ENCODE results near the gene GIMAP2.

Gene GIMAP2

GRCh38 chr7:150734254-150734653, 48.7 kb downstream of the GIMAP2 start:
- no peak for DNase-seq

DNA sequence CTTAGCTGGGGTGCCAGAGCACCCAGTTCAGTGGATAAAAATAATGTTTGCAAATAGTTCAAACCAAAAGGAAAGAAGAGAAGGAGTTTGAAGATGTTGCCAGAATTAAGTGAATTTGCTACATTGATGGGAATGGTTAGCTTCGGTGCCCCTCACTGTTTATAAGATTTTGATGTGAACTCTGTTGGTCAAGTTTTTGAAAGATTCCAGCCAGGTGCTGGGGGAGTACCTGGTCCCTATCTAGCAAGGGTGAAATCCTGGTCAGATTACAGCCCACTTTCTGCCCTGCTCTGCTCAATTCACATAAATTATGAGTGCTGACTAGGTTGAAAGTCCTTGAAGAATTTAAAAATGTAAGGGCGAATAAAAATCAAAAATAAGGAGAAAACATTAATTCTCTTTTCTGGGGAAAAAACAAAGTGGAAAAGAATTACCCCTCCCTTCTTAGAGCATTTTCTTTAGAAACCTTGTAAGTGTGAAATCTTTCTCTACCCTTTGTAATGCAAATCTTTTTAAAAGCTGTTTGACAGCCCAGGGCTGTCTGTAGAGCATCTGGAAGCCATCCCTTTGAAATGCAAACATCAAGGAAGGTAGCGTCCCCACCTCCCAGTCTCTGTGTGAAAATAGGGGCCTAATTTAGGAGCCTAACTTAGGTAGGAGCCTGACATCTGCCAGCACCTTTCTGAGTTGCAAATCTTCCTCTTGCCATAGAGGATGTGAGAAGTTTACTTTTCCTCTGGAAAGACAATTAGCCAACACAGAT, 50.3 kb downstream of the GIMAP2 start:
- no peak for DNase-seq

- no peak for DNase-seq
Measured at GRCh38 chr7:150736864-150737263, 51.4 kb downstream of the GIMAP2 start.

DNA sequence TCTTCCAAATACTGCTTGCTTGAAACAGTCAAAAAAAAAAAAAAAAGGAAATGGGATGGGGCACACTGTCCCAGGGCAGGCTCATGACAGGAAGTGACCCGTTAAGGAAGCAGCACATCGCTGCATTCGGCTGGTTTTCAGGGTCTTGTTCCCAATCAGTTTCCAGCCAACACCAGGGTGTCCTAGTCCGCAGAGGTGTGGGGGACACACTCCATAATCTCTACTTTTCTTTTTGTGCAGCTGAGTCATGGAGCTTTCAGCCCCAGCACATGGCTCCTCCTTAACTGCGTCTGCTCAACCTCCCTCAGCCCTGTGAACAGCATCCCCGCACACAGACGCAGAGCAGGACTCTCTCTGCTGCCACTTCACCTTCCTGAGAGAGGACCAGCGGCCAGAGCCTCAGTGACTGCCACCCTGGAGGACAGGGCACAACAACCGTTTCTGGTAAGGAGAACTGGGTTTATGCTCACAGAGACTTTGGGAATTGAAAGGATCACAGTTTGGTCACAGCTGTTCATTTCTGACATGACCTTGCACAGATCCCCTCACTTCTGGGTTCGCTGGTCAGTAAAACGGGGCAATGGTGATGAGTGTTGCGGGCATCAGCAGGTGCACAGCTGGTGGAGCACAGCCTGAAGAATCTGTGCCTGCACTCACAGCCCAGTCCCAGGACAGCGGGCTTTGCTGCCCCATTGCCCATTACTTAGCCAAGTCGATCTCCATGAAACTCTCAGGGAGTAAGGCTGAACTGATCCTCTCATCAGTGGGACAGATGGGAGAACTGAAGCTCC, 52.0 kb downstream of the GIMAP2 start, which contains the start of gene GIMAP5:
Gene GIMAP5, plus strand, starts transcription at position 154 of the 791 bp plus-strand sequence. CDS start 3,467 bp downstream, outside the sequence.
- peak; percentile 43 to 53 for DNase-seq

DNA sequence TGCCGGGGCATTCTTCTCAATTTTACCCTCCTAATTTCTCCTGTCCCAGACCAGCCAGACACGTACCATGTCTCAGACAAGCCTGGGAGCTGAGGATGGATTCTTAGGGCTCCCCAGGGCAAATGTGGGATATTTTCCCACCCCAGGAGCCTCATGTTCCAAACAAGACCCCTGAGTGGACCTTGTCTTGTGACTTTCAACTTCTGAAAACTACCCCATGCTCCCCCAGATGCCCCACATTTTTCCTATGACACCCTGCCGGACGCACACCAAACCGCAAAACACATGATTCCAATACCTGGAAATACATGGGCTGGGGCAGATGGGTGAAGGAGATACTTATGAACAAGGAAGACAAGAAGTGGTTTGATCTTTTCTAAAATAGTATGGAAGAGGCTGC, 52.6 kb downstream of the GIMAP2 start:
- DNase-seq = peak; percentile 43 to 75

GRCh38 chr7:150738591-150739001, 53.1 kb downstream of the GIMAP2 start:
- no peak for DNase-seq

DNA sequence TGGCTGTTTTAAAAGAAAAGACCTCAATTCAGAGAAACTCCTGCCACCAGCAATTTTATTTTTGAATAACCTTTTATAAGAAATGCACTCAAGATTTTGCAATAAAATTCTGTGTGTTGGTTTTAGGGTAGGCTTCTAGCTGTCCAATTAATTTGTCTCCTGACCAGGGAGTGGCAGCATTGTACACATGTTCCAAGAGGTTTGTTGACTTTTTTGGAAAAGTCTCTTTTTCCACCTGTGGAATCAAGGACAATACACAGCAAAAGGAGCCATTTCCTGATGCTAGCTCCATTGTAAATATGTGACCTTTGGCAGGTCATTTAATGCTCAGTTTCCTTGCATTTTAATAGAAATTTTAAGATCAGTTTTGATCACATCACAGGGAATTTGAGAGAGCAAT, 53.5 kb downstream of the GIMAP2 start:
- DNase-seq = no peak

DNA sequence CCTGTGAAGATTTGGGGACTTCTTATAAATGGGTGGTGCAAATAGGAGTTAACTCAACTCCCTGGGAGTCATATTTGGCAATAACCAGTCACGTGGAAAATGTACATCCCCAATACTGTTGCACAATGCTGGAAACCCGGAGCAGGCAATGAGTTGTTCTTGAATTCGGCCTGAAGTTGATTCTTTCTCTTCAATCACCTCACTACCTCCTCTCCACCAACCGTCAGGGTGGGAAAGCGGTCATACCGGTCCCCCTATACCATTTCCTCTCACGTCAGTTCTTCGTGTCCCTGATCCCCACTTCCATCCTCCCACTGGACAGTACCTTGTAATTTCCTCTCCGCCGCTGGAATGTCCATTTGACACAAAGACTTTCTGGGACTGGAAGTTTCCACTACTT, 54.5 kb downstream of the GIMAP2 start:
- no peak for DNase-seq

DNA sequence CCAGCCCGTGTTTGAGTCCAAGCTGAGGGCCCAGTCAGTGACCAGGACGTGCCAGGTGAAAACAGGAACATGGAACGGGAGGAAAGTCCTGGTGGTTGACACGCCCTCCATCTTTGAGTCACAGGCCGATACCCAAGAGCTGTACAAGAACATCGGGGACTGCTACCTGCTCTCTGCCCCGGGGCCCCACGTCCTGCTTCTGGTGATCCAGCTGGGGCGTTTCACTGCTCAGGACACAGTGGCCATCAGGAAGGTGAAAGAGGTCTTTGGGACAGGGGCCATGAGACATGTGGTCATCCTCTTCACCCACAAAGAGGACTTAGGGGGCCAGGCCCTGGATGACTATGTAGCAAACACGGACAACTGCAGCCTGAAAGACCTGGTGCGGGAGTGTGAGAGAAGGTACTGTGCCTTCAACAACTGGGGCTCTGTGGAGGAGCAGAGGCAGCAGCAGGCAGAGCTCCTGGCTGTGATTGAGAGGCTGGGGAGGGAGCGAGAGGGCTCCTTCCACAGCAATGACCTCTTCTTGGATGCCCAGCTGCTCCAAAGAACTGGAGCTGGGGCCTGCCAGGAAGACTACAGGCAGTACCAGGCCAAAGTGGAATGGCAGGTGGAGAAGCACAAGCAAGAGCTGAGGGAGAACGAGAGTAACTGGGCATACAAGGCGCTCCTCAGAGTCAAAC, 56.9 kb downstream of the GIMAP2 start:
- no peak for DNase-seq
